A549 (cell line): ENCODE results near the gene HSD3B7. TPM values are rescaled to one million over a fixed set of nuclear protein-coding genes. Genes with fewer than 3 reads are reported as not detected.
"Not testable (repeated sequence)": the region's sequence is repeated elsewhere in the genome, so short reads cannot be mapped to it uniquely, and the experiment has no call there.

Experiments used
- ATAC-seq, 2 experiments: fragments of 200-7000 bp in 1 of 2; fragments of >200 bp in 1 of 2; cut with Nextera tagmentation in 1 of 2; cut with Tn5 transposase in 1 of 2; 3 replicates each; pipeline versions ENCODE4 v1.8.0 to v1.9.1; 2018 to 2020; ENCODE audit warnings: mild to moderate bottlenecking in 1 of 2, moderate library complexity in 1 of 2
- CTCF ChIA-PET: fragments of 300-600 bp; sonication (Branson Sonifier 250); formaldehyde crosslinking; extraction: SDS; loops from one replicate; lab custom pipeline; 2021; ENCODE audit warnings: antibody characterized with exemption, inconsistent platforms; lab: Yijun Ruan, JAX
- POLR2A ChIA-PET: fragments of 350-600 bp; formaldehyde crosslinking; extraction: SDS; loops from one replicate; lab custom pipeline; 2021; ENCODE audit warnings: antibody characterized with exemption, inconsistent platforms; lab: Yijun Ruan, JAX
- DNase-seq, 2 experiments: peaks; one replicate each; pipeline versions ENCODE4 v3.0.0 to v3.0.0-alpha.2; 2011 to 2016; ENCODE audit warnings: low read depth in 1 of 2, low spot score in 1 of 2
- FAIRE-seq: peaks from 2 replicates; lab custom pipeline; 2011; peaks lifted over from hg19 to GRCh38; lab: Jason Lieb, UNC
- H3K27ac ChIP-seq, 2 experiments: fragments of >200 bp; sonication (Bioruptor Twin); formaldehyde crosslinking; 3 replicates each; pipeline ENCODE4 v1.5.1; 2016 to 2017
- H3K4me1 ChIP-seq: fragments of >200 bp; sonication (Bioruptor Twin); formaldehyde crosslinking; 3 replicates; pipeline ENCODE4 v1.6.1; 2016
- H3K4me2 ChIP-seq: fragments of >200 bp; sonication (Bioruptor Twin); formaldehyde crosslinking; 3 replicates; pipeline ENCODE4 v1.6.1; 2016
- H3K4me3 ChIP-seq: fragments of >200 bp; sonication (Bioruptor Twin); formaldehyde crosslinking; 3 replicates; pipeline ENCODE4 v1.5.1; 2016
- H3K9me3 ChIP-seq: fragments of >200 bp; sonication (Bioruptor Twin); formaldehyde crosslinking; 3 replicates; pipeline ENCODE4 v1.6.1; 2016
- CBX8 ChIP-seq: fragments of 200-600 bp; sonication (generic); IDR thresholded peaks from 2 replicates; pipeline ENCODE4 v1.6.1; 2016
- HDAC2 ChIP-seq: fragments of 200-600 bp; sonication (generic); IDR thresholded peaks from 2 replicates; pipeline ENCODE4 v1.6.1; 2016
- MAZ ChIP-seq: fragments of 150-350 bp; IDR thresholded peaks from 2 replicates; pipeline ENCODE4 v1.6.1; 2014; ENCODE audit warnings: antibody characterized with exemption, low read depth, low read length, borderline replicate concordance
- NPAS2 ChIP-seq: fragments of 250-450 bp; sonication (Bioruptor Pico); IDR thresholded peaks from 2 replicates; pipeline ENCODE4 v1.8.0; 2022; ENCODE audit warnings: mild to moderate bottlenecking, moderate library complexity, borderline replicate concordance
- POLR2A ChIP-seq: IDR thresholded peaks from 2 replicates; pipeline ENCODE4 v1.6.1; 2012; ENCODE audit warnings: mild to moderate bottlenecking, low read length
- RAD21 ChIP-seq, 2 experiments: fragments of >200 bp in 1 of 2; sonication (Bioruptor Twin) in 1 of 2; formaldehyde crosslinking in 1 of 2; IDR thresholded peaks in 1 of 2; conservative IDR thresholded peaks in 1 of 2; 2 replicates in 1 of 2; 3 replicates in 1 of 2; pipeline ENCODE4 v1.6.1; 2012 to 2018; ENCODE audit warnings: inconsistent platforms in 1 of 2
- RFX5 ChIP-seq: fragments of 450-650 bp; IDR thresholded peaks from 2 replicates; pipeline ENCODE4 v1.7.1; 2014; ENCODE audit warnings: antibody characterized with exemption, mild to moderate bottlenecking, moderate library complexity
- SREBF2 ChIP-seq: fragments of 450-650 bp; IDR thresholded peaks from 2 replicates; pipeline ENCODE4 v1.6.1; 2014; ENCODE audit warnings: mild to moderate bottlenecking, moderate library complexity
- TP53 ChIP-seq: fragments of 250-450 bp; sonication (Bioruptor Pico); IDR thresholded peaks from 2 replicates; pipeline ENCODE4 v1.5.0; 2021; ENCODE audit warnings: mild to moderate bottlenecking, moderate library complexity
- ZC3H11A ChIP-seq: fragments of 450-650 bp; IDR thresholded peaks from 2 replicates; pipeline ENCODE4 v1.6.1; 2014; ENCODE audit warnings: antibody characterized with exemption, mild to moderate bottlenecking
- ZFP36 ChIP-seq: fragments of 450-650 bp; IDR thresholded peaks from 2 replicates; pipeline ENCODE4 v1.6.1; 2014; ENCODE audit warnings: borderline replicate concordance; ENCODE audit not compliant: partially characterized antibody
- ZSCAN20 ChIP-seq: fragments of 250-450 bp; sonication (Bioruptor Pico); IDR thresholded peaks from 2 replicates; pipeline ENCODE4 v1.8.0; 2022; ENCODE audit warnings: mild to moderate bottlenecking, moderate library complexity
- WGBS: methylation state at CpG from one replicate; pipeline ENCODE4 v1.1.6; 2017; ENCODE audit errors: missing lambda C conversion rate; 5-methylcytosine and 5-hydroxymethylcytosine counted together
- polyA plus RNA-seq, 4 experiments: library from polyadenylated mRNA; depleted of rRNA in 3 of 4; stranded (reverse); fragments of >200 nt; fragmentation: RNase III in 1 of 4; extraction: RNeasy Plus Mini Kit Qiagen cat#74134 plus additional on column Dnase treatment in 1 of 4; gene quantifications; 2 replicates in 3 of 4; 3 replicates in 1 of 4; pipeline ENCODE4 v1.2.3, GENCODE V29; 2011 to 2017
- TF ChIP-seq, protein P1 (sequence below): IDR thresholded peaks from 2 replicates; pipeline ENCODE4 v1.6.1; 2012; ENCODE audit warnings: low read depth, borderline replicate concordance
- TF ChIP-seq, protein P2 (sequence below): IDR thresholded peaks from 2 replicates; pipeline ENCODE4 v1.6.1; 2012
- TF ChIP-seq, protein P3 (sequence below): fragments of 250-450 bp; sonication (Bioruptor Pico); IDR thresholded peaks from 2 replicates; pipeline ENCODE4 v1.5.0; 2021; ENCODE audit warnings: mild to moderate bottlenecking, moderate library complexity, borderline replicate concordance
- TF ChIP-seq, protein P4 (sequence below): fragments of >200 bp; sonication (Bioruptor Twin); formaldehyde crosslinking; IDR thresholded peaks from 3 replicates; pipeline ENCODE4 v1.5.1; 2016
- TF ChIP-seq, protein P5 (sequence below): fragments of >200 bp; sonication (Bioruptor Twin); formaldehyde crosslinking; IDR thresholded peaks from 2 replicates; pipeline ENCODE4 v1.6.1; 2016

The HSD3B7 gene
- polyA plus RNA-seq, 2 of the 4 experiments (the other 2 are of a cell fraction), result 10.5 to 19.7 TPM

DNA sequence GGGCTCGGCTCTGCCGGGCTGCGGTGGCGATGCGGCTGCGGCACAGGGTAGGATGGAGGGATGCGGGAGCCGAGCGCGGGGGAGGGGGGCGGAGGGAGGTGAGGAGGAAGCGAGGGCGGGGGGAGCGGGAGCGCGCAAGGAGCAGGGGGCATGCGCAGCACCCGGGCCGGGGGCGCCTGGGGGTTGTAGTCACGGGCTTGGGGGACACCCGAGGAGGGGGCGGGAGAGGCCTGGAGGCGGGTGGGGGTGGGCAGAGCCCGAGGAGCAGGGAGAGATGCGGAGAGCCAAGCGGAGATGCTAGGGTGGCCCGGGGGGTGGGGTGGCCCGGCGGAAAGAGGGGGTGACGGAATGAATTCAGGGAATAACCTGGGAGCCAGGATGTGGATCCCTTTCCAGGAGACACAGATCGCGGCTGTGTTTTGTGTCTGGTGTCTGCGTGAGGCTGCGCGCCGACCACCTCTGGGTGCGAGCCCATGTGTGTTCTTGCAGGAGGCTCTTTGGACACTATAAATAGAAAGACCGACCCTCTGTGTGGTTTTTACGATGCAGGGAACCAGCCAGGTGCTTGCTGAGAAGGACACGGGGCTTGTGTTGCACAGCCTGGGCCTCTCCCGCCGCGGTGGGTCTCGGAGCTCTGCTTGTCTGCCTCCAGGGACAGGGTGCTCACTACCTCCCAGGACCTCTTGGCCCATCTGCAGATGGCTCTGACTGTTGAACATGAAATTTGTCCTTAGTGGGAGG is 25.7 kb downstream of the HSD3B7 start, which contains the start of gene STX1B:
Gene STX1B, minus strand, starts transcription at position 54 of the 741 bp plus-strand sequence. CDS start 242 bp downstream, outside the sequence.
- Histone ChIP-seq H3K4me2 (peak within 1 kb of the TSS; percentile 47; the same call in 2 of the 3 replicates), H3K4me1 (peaks cover 5% of the 10 kb centered on the region; the same call in 1 of the 3 replicates), H3K4me3 (no peak within 1 kb of the TSS), H3K27ac (peak within 1 kb of the TSS in 1 of 2 experiments; percentile 77; a peak in 3 of 6 replicates), H3K9me3 (no peaks in the 10 kb centered on the region)
- POLR2A ChIA-PET, result no interaction called here
- FAIRE-seq, result no peak
- no peak for TF ChIP-seq RFX5
- CTCF ChIA-PET, result interaction anchor here (2.6 kb wide), 1 partner anchor 26 kb away, joined by 14 read pairs; the partner anchor contains the start of gene HSD3B7
- DNase-seq, result no peak
- no peak for ATAC-seq
- 79% methylated on average over 17 of the region's 45 CpGs for WGBS

DNA sequence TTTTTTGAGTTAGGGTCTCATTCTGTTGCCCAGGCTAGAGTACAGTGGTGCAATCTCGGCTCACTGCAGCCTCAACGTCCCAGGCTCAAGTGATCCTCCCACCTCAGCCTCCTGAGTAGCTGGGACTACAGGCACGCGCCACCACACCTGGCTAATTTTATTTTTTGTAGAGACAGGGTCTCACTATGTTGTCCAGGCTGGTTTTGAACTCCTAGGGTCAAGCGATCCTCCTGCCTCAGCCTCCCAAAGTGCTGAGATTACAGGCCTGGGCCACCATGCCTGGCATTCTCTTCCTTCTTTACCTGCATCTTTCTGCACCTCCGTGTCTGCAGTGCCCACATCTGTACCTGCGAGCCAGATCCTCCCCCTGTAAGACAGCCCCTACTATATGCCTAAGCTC is 26.8 kb downstream of the HSD3B7 start:
- CTCF ChIA-PET, result interaction anchor here (0.6 to 2.6 kb wide), 3 partner anchors 25 to 130 kb away, joined by 3 to 14 read pairs (median 3); partner anchors contain the start of gene HSD3B7
- not testable (repeated sequence) for H3K4me2 ChIP-seq, H3K27ac ChIP-seq, H3K9me3 ChIP-seq, FAIRE-seq, H3K4me3 ChIP-seq, DNase-seq, ATAC-seq
- WGBS, result 53% methylated on average over 7 of the region's 7 CpGs
- H3K4me1 ChIP-seq, result peaks cover 12% of the 10 kb centered on the region
- POLR2A ChIA-PET, result interaction anchor here (0.7 to 0.9 kb wide), 2 partner anchors 15 to 130 kb away, joined by 3 to 7 read pairs; no protein-coding TSS in a partner anchor

DNA sequence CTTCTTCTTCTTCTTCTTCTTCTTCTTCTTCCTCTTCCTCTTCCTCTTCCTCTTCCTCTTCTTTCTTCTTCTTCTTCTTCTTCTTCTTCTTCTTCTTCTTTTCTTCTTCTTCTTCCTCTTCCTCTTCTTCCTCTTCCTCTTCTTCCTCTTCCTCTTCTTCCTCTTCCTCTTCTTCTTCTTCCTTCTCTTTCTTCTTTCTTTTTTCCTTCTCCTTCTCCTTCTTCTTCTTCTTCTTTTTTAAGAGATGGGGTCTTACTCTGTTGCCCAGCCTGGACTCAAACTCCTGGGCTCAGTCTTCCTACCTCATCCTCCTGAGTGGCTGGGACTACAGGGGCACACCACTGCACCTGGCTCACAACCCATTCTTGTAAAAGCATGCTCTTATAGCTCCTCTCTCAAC is 28.3 kb downstream of the HSD3B7 start:
- H3K9me3 ChIP-seq, H3K4me2 ChIP-seq, H3K4me3 ChIP-seq, H3K4me1 ChIP-seq, ATAC-seq, H3K27ac ChIP-seq, FAIRE-seq, POLR2A ChIA-PET, DNase-seq: not testable (repeated sequence)
- CTCF ChIA-PET, result interaction anchor here (0.9 to 2.6 kb wide), 2 partner anchors 28 to 29 kb away, joined by 4 to 14 read pairs; partner anchors contain the start of gene HSD3B7

DNA sequence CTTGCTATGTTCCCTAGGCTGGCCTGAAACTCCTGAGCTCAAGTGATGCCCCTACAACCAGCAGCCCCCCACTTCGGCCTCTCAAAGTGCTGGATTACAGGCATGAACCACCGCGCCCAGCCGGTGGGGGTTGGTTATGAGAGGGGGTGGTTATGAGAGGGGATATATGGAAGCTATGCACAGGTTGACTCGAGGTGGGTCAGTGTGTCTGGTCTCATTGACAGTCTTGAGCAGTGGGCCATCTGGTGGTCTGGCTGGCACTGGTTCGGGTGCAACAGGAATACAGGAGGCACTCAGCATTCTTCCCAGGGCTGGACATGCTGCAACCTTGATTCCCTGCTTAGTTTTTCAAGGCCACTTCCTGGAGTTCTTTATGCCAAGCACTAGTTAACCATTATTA is 31.0 kb downstream of the HSD3B7 start:
- DNase-seq, result peak in 1 of 2 experiments; percentile 50
- H3K4me2 ChIP-seq, result peak overlapping the region; percentile 37; the same call in 1 of the 3 replicates
- peak; percentile 30 to 76; a peak in 4 of 6 replicates for ATAC-seq
- ChIA-PET POLR2A (no interaction called here), CTCF (interaction anchor here (0.7 to 3.0 kb wide), 7 partner anchors 9 to 781 kb away, joined by 3 to 28 read pairs (median 5); partner anchors contain the start of genes HSD3B7 and SETD1A)
- TF ChIP-seq RAD21 (conservative IDR thresholded peaks at IDR 0.05 in 1 of 2, IDR thresholded peaks at IDR 0.05 in 1 of 2) (peak in 1 of 2 experiments; percentile 39; a peak in 2 of 5 replicates), NPAS2 (no peak), HDAC2 (no peak), ZSCAN20 (no peak), TP53 (CRISPR knock-in tag) (no peak), CBX8 (no peak), POLR2A (no peak), SREBF2 (no peak), MAZ (no peak), RFX5 (no peak), ZFP36 (no peak), ZC3H11A (no peak)
- TF ChIP-seq, protein P1, sequence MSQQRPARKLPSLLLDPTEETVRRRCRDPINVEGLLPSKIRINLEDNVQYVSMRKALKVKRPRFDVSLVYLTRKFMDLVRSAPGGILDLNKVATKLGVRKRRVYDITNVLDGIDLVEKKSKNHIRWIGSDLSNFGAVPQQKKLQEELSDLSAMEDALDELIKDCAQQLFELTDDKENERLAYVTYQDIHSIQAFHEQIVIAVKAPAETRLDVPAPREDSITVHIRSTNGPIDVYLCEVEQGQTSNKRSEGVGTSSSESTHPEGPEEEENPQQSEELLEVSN, result no peak
- TF ChIP-seq, protein P2, sequence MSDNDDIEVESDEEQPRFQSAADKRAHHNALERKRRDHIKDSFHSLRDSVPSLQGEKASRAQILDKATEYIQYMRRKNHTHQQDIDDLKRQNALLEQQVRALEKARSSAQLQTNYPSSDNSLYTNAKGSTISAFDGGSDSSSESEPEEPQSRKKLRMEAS, result no peak
- TF ChIP-seq, protein P3, sequence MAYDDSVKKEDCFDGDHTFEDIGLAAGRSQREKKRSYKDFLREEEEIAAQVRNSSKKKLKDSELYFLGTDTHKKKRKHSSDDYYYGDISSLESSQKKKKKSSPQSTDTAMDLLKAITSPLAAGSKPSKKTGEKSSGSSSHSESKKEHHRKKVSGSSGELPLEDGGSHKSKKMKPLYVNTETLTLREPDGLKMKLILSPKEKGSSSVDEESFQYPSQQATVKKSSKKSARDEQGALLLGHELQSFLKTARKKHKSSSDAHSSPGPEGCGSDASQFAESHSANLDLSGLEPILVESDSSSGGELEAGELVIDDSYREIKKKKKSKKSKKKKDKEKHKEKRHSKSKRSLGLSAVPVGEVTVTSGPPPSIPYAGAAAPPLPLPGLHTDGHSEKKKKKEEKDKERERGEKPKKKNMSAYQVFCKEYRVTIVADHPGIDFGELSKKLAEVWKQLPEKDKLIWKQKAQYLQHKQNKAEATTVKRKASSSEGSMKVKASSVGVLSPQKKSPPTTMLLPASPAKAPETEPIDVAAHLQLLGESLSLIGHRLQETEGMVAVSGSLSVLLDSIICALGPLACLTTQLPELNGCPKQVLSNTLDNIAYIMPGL (CRISPR knock-in tag), result no peak
- TF ChIP-seq, protein P4, sequence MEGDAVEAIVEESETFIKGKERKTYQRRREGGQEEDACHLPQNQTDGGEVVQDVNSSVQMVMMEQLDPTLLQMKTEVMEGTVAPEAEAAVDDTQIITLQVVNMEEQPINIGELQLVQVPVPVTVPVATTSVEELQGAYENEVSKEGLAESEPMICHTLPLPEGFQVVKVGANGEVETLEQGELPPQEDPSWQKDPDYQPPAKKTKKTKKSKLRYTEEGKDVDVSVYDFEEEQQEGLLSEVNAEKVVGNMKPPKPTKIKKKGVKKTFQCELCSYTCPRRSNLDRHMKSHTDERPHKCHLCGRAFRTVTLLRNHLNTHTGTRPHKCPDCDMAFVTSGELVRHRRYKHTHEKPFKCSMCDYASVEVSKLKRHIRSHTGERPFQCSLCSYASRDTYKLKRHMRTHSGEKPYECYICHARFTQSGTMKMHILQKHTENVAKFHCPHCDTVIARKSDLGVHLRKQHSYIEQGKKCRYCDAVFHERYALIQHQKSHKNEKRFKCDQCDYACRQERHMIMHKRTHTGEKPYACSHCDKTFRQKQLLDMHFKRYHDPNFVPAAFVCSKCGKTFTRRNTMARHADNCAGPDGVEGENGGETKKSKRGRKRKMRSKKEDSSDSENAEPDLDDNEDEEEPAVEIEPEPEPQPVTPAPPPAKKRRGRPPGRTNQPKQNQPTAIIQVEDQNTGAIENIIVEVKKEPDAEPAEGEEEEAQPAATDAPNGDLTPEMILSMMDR, result peak; percentile 17; the same call in 2 of the 3 replicates
- TF ChIP-seq, protein P5, sequence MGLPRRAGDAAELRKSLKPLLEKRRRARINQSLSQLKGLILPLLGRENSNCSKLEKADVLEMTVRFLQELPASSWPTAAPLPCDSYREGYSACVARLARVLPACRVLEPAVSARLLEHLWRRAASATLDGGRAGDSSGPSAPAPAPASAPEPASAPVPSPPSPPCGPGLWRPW, result no peak
- WGBS, result 68% methylated on average over 6 of the region's 6 CpGs
- H3K4me3 ChIP-seq, result no peak overlapping the region
- no peaks in the 10 kb centered on the region for H3K9me3 ChIP-seq
- FAIRE-seq, result no peak
- H3K27ac ChIP-seq, result 0 out of 6 replicates have a peak overlapping the region, but pooled peaks of 1 of the 2 experiments have one; percentile 9
- H3K4me1 ChIP-seq, result peaks cover 8% of the 10 kb centered on the region; the same call in 2 of the 3 replicates

DNA sequence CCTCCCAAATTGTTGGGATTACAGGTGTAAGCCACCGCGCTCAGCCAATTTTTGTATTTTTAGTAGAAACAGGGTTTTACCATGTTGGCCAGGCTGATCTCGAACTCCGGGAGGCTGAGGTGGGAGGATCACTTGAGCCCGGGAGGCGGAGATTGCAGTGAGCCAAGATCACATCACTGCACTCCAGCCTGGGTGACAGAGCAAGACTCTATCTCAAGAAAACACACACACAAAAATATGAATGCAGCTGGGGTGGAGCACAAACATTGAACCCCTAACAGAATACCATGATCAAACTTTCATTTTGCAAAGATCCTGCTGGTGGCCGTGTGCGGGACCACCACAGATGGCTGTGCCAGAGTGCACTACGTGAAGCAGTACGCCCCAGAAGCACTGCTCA is 32.7 kb downstream of the HSD3B7 start:
- DNase-seq, POLR2A ChIA-PET, H3K4me2 ChIP-seq, H3K9me3 ChIP-seq, H3K4me1 ChIP-seq, H3K27ac ChIP-seq, FAIRE-seq, ATAC-seq, H3K4me3 ChIP-seq: not testable (repeated sequence)
- CTCF ChIA-PET, result interaction anchor here (0.6 kb wide), 1 partner anchor 223 kb away, joined by 3 read pairs; no protein-coding TSS in a partner anchor
- 88% methylated on average over 10 of the region's 10 CpGs for WGBS
